ENCODE measurements around the gene MIX23.

MIX23 gene

DNA sequence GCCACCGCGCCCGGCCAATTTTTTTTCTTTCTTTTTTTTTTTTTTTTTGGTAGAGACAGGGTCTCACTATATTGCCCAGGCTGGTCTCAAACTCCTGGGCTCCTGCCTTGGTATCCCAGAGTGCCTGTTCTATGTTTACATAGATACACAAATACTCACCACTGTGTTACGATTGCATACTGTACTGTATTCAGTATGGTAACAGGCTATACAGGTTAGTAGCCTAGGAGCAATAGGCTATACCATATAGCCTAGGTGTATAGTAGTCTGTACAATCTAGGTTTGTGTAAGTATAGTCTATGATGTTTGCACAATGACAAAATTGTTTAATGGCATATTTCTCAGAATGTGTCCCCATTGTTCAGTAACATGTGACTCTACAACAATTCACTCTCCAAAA is 31.4 kb downstream of the MIX23 start:
- DNase-seq (ENCODE audit: low read depth, low spot score): no peak

DNA sequence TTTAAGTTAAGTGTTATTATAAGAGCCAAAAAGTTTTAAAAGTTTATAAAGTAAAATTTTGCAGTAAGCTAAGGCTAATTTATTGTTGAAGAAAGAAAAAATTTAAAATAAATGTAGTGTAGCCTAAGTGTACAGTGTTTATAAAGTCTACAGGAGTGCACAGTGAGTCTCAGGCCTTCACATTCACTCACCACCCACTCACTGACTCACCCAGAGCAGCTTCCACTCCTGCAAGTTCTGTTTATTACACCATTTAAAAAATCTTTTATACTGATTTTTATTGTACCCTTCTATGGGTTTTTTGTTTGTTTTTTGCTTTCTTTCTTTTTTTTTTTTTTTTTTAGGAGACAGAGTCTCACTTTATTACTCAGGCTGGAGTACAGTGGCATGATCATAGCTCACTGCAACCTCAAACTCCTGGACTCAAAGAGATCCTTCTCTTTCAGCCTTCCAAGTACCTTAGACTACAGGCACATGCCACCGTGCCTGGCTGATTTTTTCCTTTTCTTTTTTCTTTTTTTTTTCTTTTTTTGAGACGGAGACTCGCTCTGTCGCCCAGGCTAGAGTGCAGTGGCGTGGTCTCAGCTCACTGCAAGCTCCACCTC is 32.1 kb downstream of the MIX23 start:
- DNase-seq (ENCODE audit: low read depth, low spot score): no peak

DNA sequence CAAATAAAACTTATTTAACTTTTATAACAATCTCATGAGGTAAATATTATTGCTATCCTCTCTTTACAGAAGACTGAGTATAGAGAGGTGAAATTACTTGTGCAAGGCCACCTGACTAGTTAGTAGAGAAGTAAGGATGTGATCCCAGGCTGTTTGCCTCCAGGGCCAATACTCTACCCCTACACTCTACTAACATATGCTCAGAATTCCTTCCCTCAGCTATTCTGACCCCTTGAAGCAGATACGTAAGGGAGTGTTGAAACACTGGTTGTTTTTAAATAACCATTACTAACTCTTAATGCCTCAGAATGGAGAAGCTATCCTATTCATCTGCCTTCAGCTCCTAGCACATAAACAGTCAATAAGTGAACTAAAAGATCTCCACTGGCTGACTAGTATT is 33.9 kb downstream of the MIX23 start:
- DNase-seq (ENCODE audit: low read depth, low spot score): no peak

DNA sequence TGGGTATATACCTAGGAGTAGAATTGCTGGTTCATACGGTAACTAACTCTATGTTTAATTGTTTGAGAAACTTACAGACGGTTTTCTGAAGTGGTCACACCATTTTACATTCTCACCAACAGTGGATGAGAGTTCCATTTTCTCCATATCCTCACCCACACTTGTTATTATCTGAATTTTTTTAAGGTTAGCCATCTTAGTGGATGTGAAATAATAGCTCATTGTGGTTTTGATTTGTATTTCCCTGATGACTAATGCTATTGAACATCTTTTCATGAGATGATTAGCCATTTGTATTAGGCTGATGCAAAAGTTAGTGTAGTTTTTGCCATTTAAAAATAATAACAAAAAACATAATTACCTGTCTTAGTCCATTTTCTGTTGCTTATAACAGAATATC is 39.4 kb downstream of the MIX23 start:
- no peak for DNase-seq (ENCODE audit: low read depth, low spot score)

DNA sequence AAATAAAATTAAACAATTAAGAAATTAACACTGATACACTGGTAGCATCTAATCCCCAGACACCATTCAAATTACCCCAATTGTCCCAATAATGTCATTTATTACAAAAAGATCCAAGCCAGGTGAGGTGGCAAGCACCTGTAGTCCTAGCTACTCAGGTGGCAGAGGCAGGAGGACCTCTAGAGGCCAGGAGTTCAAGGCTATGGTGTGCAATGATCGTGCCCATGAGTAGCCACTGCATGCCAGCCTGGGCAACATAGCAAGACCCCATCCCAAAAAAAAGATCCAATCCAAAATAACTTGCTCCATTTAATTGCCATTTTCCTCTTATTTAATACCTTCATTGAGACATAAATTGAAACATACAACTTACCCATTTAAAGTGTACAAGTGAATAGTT is 40.2 kb downstream of the MIX23 start:
- DNase-seq (ENCODE audit: low read depth, low spot score): no peak

DNA sequence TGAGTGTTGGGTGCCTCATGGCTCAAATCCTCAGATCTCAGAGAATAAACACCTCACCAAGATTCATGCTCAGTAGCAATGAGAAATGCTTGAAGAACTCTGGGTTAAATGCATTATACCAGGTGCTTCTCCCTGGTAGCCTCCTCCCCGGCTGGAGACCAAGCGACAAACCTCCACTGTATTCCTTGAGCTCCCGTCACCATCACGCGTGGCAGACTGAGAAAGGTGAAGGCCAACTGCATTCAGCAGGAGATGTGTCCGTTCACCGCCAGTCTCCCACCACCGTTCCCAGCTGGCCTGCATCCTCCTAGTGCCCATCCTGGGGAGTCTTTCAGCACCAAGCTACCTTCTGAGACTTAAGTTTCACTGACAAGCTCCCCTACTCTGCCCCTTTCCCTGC is 50.5 kb downstream of the MIX23 start:
- DNase-seq (ENCODE audit: low read depth, low spot score): no peak

DNA sequence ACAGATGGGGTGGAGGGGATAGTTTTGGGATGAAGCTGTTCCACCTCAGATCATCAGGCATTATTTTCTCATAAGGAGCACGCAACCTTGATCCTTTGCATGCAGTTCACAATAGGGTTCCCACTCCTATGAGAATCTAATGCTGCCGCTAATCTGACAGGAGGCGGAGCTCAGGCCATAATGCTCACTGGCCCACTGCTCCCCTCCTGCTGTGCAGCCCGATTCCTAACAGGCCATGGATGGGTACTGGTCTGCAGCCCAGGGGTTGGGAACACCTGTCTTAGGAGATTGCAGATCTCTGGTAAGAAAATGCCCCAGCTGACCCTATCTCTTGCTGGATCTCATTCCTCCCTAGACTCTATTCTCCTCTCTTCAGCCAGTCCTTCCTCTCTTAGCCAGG is 51.1 kb downstream of the MIX23 start:
- DNase-seq (ENCODE audit: low read depth, low spot score): no peak

DNA sequence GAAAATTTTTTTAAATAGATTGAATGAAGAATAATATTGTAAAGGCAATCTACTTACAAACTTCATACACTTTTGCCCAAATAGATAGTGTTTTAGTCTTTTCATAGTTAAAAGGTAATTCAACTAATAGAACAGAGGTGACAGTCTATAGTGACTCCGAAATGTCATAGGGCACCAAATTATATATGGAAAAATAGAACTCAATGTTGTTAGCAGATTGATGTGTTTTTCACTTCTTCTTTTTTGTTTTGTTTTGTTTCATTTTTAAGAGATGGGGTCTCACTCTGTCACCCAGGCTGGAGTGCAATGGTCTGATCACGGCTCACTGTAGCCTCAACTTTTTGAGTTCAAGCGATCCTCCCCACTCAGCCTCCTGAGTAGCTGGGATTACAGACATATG is 57.3 kb downstream of the MIX23 start:
- no peak for DNase-seq (ENCODE audit: low read depth, low spot score)

DNA sequence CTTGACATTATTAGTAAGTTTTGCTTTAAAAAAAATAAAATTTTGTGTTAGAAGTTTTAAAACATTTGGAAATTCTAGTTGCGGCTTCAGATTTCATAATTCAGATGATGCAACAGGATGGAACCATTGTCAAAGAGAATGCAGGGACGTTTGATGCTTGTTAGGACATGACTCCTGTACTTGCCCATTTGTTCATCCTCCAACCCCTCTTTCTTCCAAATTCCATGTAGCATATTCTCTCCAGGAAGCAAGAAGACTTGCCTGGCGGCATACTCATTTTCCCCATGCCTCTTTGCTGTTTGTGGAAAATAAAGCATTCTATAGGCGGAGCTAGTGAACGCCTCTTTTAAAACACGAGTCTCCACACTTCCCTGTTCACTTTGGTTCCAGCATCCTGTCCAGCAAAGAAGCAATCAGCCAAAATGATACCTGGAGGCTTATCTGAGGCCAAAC is 58.1 kb downstream of the MIX23 start, which contains the start of gene CSTA:
Gene CSTA (plus strand): TSS at position 378 of the 453 bp plus-strand sequence. CDS start 45 bp downstream, at position 423.
- no peak for DNase-seq (ENCODE audit: low read depth, low spot score)

DNA sequence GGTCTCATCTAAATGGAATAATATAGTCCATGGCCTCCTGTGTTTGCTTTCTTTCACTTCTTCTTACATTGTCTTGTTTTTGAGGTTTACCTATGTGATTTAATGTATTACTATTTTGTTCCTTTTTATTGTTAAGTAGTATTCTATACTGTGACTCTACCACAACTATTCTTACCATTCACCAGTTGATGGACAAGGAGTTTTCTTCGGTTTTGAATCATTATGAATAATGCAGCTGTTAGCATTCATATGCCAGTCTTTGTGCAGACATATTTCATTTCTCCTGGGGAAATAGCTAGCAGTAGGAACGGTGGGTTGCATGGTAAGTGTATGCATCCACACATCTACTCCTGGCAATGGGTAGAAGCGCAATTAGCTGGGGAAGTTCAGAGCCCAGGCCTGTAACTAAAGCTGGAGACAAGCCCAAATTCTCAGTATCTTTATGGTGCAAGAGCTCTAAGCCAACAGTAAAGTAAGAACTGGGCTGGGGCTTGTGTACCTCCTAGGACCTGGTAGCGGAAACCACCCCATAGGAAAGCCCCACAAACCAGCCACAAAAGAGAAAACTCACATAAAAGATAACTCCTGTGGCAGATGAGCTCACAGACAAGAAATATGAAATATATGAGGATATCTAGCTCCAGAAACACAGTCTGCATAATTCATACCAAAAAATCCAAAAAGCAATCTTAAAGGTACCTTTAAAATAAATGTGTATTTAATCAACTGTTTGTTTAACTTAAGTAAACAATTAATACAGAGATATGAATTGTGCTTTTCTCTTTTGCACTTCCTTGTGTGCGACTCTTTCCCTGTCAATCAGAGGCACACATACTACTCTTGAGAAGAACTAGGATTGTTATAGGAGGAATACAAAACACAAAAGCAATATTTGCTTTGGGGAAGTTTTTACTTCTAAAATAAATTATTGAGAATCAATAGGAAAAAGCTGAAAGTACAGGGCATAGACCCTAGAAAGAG is 60.6 kb downstream of the MIX23 start:
- no peak for DNase-seq (ENCODE audit: low read depth, low spot score)

DNA sequence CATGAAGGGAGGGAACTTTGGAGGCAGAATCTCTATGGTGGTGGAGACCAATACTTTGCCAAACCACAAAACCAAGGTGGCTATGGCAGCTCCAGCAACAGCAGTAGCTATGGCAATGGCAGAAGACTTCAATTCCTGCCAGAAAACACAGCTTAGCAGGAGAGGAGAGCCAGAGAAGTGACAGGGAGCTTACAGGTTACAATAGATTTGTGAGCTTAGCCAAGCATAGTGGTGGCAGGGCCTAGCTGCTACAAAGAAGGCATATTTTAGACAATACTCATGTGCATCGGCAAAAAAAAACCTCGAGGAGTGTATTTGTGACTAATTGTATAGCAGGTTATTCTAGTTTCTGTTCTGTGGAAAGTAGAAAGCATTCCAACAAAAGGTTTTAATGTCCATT is 64.4 kb downstream of the MIX23 start:
- DNase-seq (ENCODE audit: low read depth, low spot score): no peak

DNA sequence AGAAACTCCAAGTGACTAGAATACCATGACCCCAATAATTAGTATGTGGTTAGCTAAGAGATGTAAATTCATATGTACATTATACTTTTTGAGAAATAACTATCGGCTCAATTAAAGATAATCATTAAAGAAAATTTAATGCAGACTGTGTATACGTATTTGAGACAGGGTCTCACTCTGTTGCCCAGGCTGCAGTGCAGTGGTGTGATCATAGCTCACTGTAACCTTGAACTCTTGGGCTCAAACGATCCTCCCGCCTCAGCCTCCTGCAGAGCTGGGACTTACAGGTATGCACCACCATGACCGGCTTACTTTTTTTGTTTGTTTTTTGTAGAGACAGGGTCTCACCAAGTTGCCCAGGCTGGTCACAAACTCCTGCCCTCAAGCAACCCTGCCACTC is 66.7 kb downstream of the MIX23 start:
- DNase-seq (ENCODE audit: low read depth, low spot score): no peak

DNA sequence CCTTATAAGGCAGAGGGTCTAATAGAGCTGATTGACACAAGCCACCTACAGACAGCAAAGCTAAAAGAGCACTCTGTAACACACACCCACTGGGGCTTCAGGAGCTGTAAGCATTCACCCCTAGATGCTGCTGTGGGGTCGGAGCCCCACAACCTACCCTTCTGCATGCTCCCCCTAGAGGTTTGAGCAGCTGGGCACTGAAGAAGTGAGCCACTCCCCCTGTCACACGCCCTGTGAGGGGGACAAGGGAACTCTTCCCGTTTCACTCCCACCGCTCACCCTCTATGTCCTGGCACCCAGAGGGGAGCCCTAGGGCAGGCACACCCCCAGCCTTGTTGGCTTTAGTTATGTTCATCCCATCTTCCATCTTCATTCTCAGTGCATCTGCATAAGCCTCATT is 67.4 kb downstream of the MIX23 start:
- DNase-seq (ENCODE audit: low read depth, low spot score): no peak

DNA sequence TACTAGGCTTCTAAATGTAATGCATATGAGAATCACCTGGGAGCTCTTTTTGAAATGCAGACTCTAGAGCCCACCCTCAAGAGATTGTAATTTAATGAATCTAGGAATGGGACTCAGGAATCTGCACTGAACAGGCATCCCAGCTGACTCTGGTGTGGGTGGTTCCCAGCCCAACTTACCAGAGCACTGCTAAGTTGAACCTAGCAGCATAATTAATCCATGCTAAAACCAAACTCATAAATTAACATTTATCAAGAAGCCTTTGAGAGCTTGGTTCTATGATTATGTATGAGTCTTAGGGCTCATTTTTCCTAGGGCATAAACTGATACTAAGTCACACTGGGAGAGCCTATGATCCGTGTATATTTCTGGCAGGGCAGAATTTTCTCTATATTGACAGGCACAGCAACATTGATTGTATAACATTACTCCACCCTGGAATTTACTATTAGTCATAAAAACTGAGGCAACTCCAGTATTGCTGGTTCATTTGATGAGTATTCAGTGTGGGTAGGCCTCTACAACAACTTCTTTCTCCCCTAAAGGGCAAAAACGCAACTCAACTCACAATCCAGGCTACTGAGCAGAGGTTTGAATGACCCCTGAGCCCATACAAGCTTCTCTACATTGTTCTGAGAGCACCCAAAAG is 68.7 kb downstream of the MIX23 start:
- DNase-seq (ENCODE audit: low read depth, low spot score): no peak

DNA sequence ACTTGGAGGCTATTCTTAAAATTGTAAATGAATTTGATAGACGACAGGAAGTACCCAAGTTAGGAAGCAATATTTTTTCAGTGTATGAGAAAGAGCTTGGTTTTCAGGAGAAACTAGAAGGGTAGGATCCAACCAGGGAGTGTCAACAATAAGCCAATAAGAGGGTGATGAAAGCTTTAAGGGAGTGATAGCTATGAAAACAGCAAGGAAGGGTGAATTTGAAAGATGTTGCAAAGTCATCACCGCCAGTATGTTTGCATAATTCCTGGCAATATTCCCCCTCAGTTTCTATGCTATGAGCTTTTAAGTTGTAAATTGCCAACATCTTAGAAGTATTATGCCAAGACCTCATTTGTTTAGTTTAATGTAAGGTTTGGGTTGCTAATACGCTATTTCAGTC is 69.8 kb downstream of the MIX23 start:
- DNase-seq (ENCODE audit: low read depth, low spot score): no peak

DNA sequence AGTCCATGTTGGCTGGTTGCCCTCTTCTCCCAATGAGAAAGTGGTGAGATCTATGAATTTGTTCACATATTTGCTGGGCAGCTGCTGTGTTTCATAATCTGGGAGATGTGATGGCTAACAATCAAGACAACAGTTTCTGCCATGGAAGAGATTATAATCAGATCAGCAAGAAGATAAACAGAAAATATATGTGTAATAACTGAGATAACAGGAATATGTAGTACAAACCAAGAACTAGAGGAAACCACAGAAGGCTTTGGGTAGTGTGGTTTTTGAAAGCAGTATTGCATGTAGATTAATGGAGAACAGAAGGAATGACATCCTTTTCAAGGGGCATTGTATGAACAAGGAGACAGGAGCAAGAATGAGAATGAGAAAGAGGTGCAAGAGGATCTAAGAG is 70.2 kb downstream of the MIX23 start:
- no peak for DNase-seq (ENCODE audit: low read depth, low spot score)

DNA sequence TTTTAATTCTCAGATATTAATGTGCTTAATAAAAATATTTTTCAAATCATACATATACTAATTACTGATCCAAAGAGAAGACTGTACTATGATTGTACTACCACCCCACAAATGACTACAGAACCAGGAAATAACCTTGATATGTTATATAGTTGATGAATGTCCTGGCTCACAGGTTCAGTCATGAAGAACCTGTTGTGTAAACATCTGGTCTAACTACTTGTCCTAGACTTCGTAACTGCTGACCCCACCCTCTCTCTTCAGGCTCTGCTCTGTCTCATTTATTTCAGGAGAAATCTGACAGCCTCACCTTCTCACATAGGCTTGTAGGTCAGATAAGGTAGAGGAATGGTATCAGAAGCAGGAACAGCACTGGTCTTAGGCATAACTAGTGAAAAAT is 72.7 kb downstream of the MIX23 start:
- DNase-seq (ENCODE audit: low read depth, low spot score): no peak
